ENCODE results near the gene VAV1.

The VAV1 gene

DNA sequence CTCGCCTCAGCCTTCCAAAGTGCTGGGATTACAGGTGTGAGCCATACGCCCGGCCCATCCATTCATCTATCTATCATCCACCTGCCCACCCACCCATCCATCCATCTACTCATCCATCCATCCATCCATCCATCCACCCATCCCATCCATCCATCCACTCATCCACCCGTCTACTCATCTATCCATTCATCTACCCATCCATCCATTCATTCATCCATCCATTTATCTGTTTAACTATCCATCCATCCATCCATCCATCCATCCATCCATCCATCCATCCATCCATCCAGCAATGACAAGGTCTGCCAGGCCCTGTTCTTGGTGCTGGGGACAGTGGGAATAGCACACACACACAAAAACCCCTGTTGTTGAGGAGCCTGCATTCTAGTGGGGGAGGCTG is 4.5 kb downstream of the VAV1 start:
- H3K4me3 ChIP-seq (ENCODE audit: control insufficient read depth, low read depth, low read length) = no peak overlapping the region
- DNase-seq (ENCODE audit: low read depth) = no peak
- TF ChIP-seq, protein P1, sequence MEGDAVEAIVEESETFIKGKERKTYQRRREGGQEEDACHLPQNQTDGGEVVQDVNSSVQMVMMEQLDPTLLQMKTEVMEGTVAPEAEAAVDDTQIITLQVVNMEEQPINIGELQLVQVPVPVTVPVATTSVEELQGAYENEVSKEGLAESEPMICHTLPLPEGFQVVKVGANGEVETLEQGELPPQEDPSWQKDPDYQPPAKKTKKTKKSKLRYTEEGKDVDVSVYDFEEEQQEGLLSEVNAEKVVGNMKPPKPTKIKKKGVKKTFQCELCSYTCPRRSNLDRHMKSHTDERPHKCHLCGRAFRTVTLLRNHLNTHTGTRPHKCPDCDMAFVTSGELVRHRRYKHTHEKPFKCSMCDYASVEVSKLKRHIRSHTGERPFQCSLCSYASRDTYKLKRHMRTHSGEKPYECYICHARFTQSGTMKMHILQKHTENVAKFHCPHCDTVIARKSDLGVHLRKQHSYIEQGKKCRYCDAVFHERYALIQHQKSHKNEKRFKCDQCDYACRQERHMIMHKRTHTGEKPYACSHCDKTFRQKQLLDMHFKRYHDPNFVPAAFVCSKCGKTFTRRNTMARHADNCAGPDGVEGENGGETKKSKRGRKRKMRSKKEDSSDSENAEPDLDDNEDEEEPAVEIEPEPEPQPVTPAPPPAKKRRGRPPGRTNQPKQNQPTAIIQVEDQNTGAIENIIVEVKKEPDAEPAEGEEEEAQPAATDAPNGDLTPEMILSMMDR (IDR thresholded peaks at IDR 0.05; ENCODE audit: control insufficient read depth, insufficient read depth, low read depth, low read length, missing control alignments) = no peak

- no peak overlapping the region for H3K4me3 ChIP-seq (ENCODE audit: control insufficient read depth, low read depth, low read length)
- DNase-seq (ENCODE audit: low read depth) = no peak
- TF ChIP-seq, protein P1 (IDR thresholded peaks at IDR 0.05; ENCODE audit: control insufficient read depth, insufficient read depth, low read depth, low read length, missing control alignments) = no peak
Observed at GRCh38 chr19:6777434-6777833, 4.9 kb downstream of the VAV1 start.

DNA sequence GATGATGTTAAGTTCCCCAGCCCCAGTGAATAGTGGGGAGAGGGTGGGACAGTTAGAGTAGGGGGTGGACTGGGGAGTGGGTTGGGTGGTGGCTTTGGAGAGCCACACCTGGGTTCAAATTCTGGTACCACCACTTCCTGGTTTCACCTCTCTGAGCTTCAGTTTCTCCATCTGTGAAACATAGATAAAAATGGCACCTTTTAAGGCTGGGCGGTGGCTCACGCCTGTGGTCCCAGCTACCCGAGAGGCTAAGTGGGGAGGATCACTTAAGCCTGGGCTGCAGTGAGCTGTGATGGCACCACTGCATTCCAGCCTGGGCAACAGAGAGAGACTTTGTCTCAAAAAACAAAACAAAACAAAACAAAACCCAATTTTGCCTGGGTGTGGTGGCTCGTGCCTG is 5.9 kb downstream of the VAV1 start:
- TF ChIP-seq, protein P1 (IDR thresholded peaks at IDR 0.05; ENCODE audit: control insufficient read depth, insufficient read depth, low read depth, low read length, missing control alignments) = no peak
- H3K4me3 ChIP-seq (ENCODE audit: control insufficient read depth, low read depth, low read length) = no peak overlapping the region
- no peak for DNase-seq (ENCODE audit: low read depth)

GRCh38 chr19:6779206-6779605 is 6.7 kb downstream of the VAV1 start:
- no peak for DNase-seq (ENCODE audit: low read depth)
- no peak overlapping the region for H3K4me3 ChIP-seq (ENCODE audit: control insufficient read depth, low read depth, low read length)
- TF ChIP-seq, protein P1 (IDR thresholded peaks at IDR 0.05; ENCODE audit: control insufficient read depth, insufficient read depth, low read depth, low read length, missing control alignments) = no peak

DNA sequence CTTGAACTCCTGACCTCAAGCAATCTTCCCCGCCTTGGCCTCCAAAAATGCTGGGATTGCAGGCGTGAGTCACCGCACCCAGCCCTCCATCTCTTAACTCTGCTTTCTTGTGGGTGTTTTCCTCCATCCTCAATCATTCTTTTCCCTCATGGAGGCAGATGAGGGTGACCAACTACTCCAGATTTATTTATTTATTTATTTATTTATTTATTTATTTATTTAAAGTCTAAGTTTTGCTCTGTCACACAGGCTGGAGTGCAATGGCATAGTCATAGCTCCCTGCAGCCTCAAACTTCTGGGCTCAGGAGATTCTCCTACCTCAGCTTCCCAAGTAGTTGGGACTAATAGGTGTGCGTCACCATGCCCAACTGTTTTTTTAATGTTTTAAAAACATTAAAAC is 14.9 kb downstream of the VAV1 start:
- TF ChIP-seq, protein P1 (IDR thresholded peaks at IDR 0.05; ENCODE audit: control insufficient read depth, insufficient read depth, low read depth, low read length, missing control alignments) = no peak
- no peak for DNase-seq (ENCODE audit: low read depth)
- H3K4me3 ChIP-seq (ENCODE audit: control insufficient read depth, low read depth, low read length) = no peak overlapping the region

DNA sequence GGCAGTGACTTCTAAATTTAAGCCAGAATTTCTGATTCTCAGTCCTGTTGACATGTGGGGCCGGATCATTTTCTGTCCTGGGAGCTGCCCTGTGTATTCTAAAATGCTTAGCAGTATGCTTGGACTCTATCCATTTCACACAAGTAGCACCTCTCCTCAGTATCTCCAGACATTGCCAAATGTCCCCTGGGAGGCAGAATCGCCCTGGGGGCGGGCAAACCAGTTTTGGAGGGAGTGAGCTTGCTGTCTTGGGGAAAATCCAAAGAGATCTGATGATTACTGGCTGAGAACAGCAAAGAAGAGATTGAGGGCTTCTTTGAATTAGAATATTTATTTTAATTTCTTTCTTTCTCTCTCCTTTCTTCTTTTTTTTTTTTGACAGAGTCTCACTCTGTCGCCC is 16.4 kb downstream of the VAV1 start:
- TF ChIP-seq, protein P1 (IDR thresholded peaks at IDR 0.05; ENCODE audit: control insufficient read depth, insufficient read depth, low read depth, low read length, missing control alignments) = no peak

More for the DNA sequence above, 16.4 kb downstream of the VAV1 start:
- no peak overlapping the region for H3K4me3 ChIP-seq (ENCODE audit: control insufficient read depth, low read depth, low read length)
- no peak for DNase-seq (ENCODE audit: low read depth)
